Right cardiac atrium (tissue), 5 donors: ENCODE results near the gene SMIM36. TPM values are rescaled to one million over a fixed set of nuclear protein-coding genes. Genes with fewer than 3 reads are reported as not detected.
"Not testable (repeated sequence)": the region's sequence is repeated elsewhere in the genome, so short reads cannot be mapped to it uniquely, and the experiment has no call there.

ENCODE experiments used
- ATAC-seq, 2 donors: fragments of 200-7000 bp; cut with Tn5 transposase; one replicate each; pipeline versions ENCODE4 v1.8.0 to v1.9.1; 2020; ENCODE audit warnings: moderate library complexity in 2 of 2, mild to moderate bottlenecking in 1 of 2
- DNase-seq, 3 donors: peaks; one replicate each; pipeline ENCODE4 v3.0.0-alpha.2; 2020
- H3K27ac ChIP-seq: one replicate; pipeline ENCODE4 v1.5.1; 2013; ENCODE audit warnings: mild to moderate bottlenecking, low read length, control low read depth, moderate library complexity
- H3K27me3 ChIP-seq: one replicate; pipeline ENCODE4 v1.6.1; 2013; ENCODE audit not compliant: control insufficient read depth, insufficient read depth
- H3K4me1 ChIP-seq: one replicate; pipeline ENCODE4 v1.6.1; 2013; ENCODE audit warnings: low read length; ENCODE audit not compliant: control insufficient read depth, insufficient read depth
- H3K4me3 ChIP-seq: one replicate; pipeline ENCODE4 v1.5.1; 2013; ENCODE audit warnings: low read length, control low read depth
- H3K9me3 ChIP-seq: one replicate; pipeline ENCODE4 v1.6.1; 2013; ENCODE audit warnings: low read length; ENCODE audit not compliant: control insufficient read depth
- WGBS: extraction: QIAGEN DNeasy Blood & Tissue Kit; methylation state at CpG from one replicate; pipeline ENCODE4 v1.1.7; 2013; 5-methylcytosine and 5-hydroxymethylcytosine counted together
- intact Hi-C, 4 donors: fragments of 100-400 bp; cut with DNase I; formaldehyde crosslinking; loops; one replicate each; pipeline versions ENCODE4 v1.11.0 to v1.14.0; 2022 to 2023
- polyA plus RNA-seq: library from polyadenylated mRNA; stranded (reverse); fragments of 200-250 nt; gene quantifications from one replicate; pipeline ENCODE4 v1.2.3, GENCODE V29; 2013
- total RNA-seq, 4 donors: library from RNA; stranded (reverse); fragmentation: NEBNext Ultra II Directional; extraction: Animal tissue kit (Norgen Biotek cat#: 25700); gene quantifications; one replicate each; pipeline ENCODE4 v1.2.1, GENCODE V29; 2021
- donor health status: healthy with polysubstance abuse.
- donor health status: DM: no; HTN: yes; CAD: no.
- donor health status: DM: no; HTN: no; CAD: no.
- donor health status: DM: no; HTN: yes; CAD: no; lungs with severe emphysema.
- donor health status: DM: yes; HTN: yes; CAD: no.

The SMIM36 gene
- total and polyA plus RNA-seq, 5 donors, result not detected

GRCh38 chr17:55479903-55480302, 31.3 kb downstream of the SMIM36 start:
- Histone ChIP-seq H3K9me3 (no peaks in the 10 kb centered on the region), H3K4me1 (no peaks in the 10 kb centered on the region), H3K27ac (no peak overlapping the region), H3K4me3 (no peak overlapping the region), H3K27me3 (no peaks in the 10 kb centered on the region)
- no peak for DNase-seq
- WGBS, result 58% methylated on average over 2 of the region's 2 CpGs
- no peak for ATAC-seq
- intact Hi-C loops, result no loop called here

GRCh38 chr17:55478971-55479370, 32.3 kb downstream of the SMIM36 start:
- intact Hi-C loops, result no loop called here
- ATAC-seq, result no peak

GRCh38 chr17:55466671-55467070, 44.6 kb downstream of the SMIM36 start:
- Histone ChIP-seq H3K9me3 (no peaks in the 10 kb centered on the region), H3K4me3 (no peak overlapping the region), H3K27ac (no peak overlapping the region), H3K4me1 (no peaks in the 10 kb centered on the region), H3K27me3 (no peaks in the 10 kb centered on the region)
- 41% methylated on average over 7 of the region's 7 CpGs for WGBS
- ATAC-seq, result peak in 1 of 2 donors; percentile 35
- intact Hi-C loops, result no loop called here
- DNase-seq, result no peak

More at GRCh38 chr17:55478971-55479370, 32.3 kb downstream of the SMIM36 start:
- no peak overlapping the region for H3K27ac ChIP-seq
- DNase-seq, result no peak
- WGBS, result 82% methylated on average over 3 of the region's 3 CpGs
- no peaks in the 10 kb centered on the region for H3K27me3 ChIP-seq
- H3K4me3 ChIP-seq, result no peak overlapping the region
- H3K9me3 ChIP-seq, result no peaks in the 10 kb centered on the region
- no peaks in the 10 kb centered on the region for H3K4me1 ChIP-seq

- 60% methylated on average over 4 of the region's 4 CpGs for WGBS
- H3K4me3 ChIP-seq, H3K4me1 ChIP-seq, H3K27me3 ChIP-seq, DNase-seq, intact Hi-C loops, H3K9me3 ChIP-seq, H3K27ac ChIP-seq: not testable (repeated sequence)
- peak in 1 of 2 donors; percentile 26 for ATAC-seq
These were observed 45.5 kb downstream of the SMIM36 start for GRCh38 chr17:55465771-55466170.

GRCh38 chr17:55463600-55463999, 47.7 kb downstream of the SMIM36 start:
- DNase-seq, result no peak
- intact Hi-C loops, result no loop called here
- Histone ChIP-seq H3K4me1 (no peaks in the 10 kb centered on the region), H3K9me3 (no peaks in the 10 kb centered on the region), H3K27me3 (no peaks in the 10 kb centered on the region), H3K4me3 (no peak overlapping the region), H3K27ac (no peak overlapping the region)
- no peak for ATAC-seq
- WGBS, result 62% methylated on average over 2 of the region's 2 CpGs

- no peak for ATAC-seq
- intact Hi-C loops, result no loop called here
- DNase-seq, result no peak
- Histone ChIP-seq H3K4me1 (no peaks in the 10 kb centered on the region), H3K9me3 (no peaks in the 10 kb centered on the region), H3K27me3 (no peaks in the 10 kb centered on the region), H3K4me3 (no peak overlapping the region), H3K27ac (no peak overlapping the region)
These were observed 48.5 kb downstream of the SMIM36 start for GRCh38 chr17:55462711-55463110.

GRCh38 chr17:55462234-55462633, 49.0 kb downstream of the SMIM36 start:
- H3K4me1 ChIP-seq, result no peaks in the 10 kb centered on the region
- ATAC-seq (no peak), DNase-seq (no peak)
- H3K27me3 ChIP-seq, result no peaks in the 10 kb centered on the region
- no peak overlapping the region for H3K4me3 ChIP-seq
- intact Hi-C loops, result no loop called here
- H3K9me3 ChIP-seq, result no peaks in the 10 kb centered on the region
- WGBS, result 85% methylated on average over 1 of the region's 1 CpG
- H3K27ac ChIP-seq, result no peak overlapping the region

- ATAC-seq, result no peak
- intact Hi-C loops, result no loop called here
- Histone ChIP-seq H3K4me1 (no peaks in the 10 kb centered on the region), H3K9me3 (no peaks in the 10 kb centered on the region), H3K27me3 (no peaks in the 10 kb centered on the region), H3K4me3 (no peak overlapping the region), H3K27ac (no peak overlapping the region)
- 81% methylated on average over 7 of the region's 7 CpGs for WGBS
- no peak for DNase-seq
These were observed 52.3 kb downstream of the SMIM36 start for GRCh38 chr17:55458978-55459377.

- H3K4me1 ChIP-seq, result no peaks in the 10 kb centered on the region
These were observed 52.9 kb downstream of the SMIM36 start for GRCh38 chr17:55458287-55458900.

GRCh38 chr17:55456307-55457240, 54.7 kb downstream of the SMIM36 start:
- no peak overlapping the region for H3K27ac ChIP-seq
- no peaks in the 10 kb centered on the region for H3K4me1 ChIP-seq

More at GRCh38 chr17:55458287-55458900, 52.9 kb downstream of the SMIM36 start:
- DNase-seq (no peak), ATAC-seq (no peak)
- intact Hi-C loops, result no loop called here
- no peak overlapping the region for H3K27ac ChIP-seq
- H3K27me3 ChIP-seq, result no peaks in the 10 kb centered on the region
- H3K9me3 ChIP-seq, result no peaks in the 10 kb centered on the region
- 79% methylated on average over 22 of the region's 22 CpGs for WGBS
- H3K4me3 ChIP-seq, result no peak overlapping the region

GRCh38 chr17:55454906-55455474, 56.3 kb downstream of the SMIM36 start:
- Histone ChIP-seq H3K27me3 (no peaks in the 10 kb centered on the region), H3K4me3 (no peak overlapping the region), H3K27ac (no peak overlapping the region), H3K9me3 (no peaks in the 10 kb centered on the region), H3K4me1 (no peaks in the 10 kb centered on the region)
- WGBS, result 79% methylated on average over 4 of the region's 4 CpGs
- DNase-seq (no peak), ATAC-seq (no peak)
- intact Hi-C loops, result no loop called here

More at GRCh38 chr17:55456307-55457240, 54.7 kb downstream of the SMIM36 start:
- Histone ChIP-seq H3K27me3 (no peaks in the 10 kb centered on the region), H3K9me3 (no peaks in the 10 kb centered on the region), H3K4me3 (no peak overlapping the region)
- WGBS, result 92% methylated on average over 6 of the region's 6 CpGs
- ATAC-seq (no peak), DNase-seq (no peak)
- intact Hi-C loops, result no loop called here
